SH-SY5Y (cell line): Measurements from ENCODE around the gene MYORG.

Source experiments
- GATA2 ChIP-seq: IDR thresholded peaks from 2 replicates; pipeline ENCODE4 v1.6.1; 2011; ENCODE audit warnings: mild to moderate bottlenecking, low read depth, low read length
- GATA3 ChIP-seq: IDR thresholded peaks from 2 replicates; pipeline ENCODE4 v1.6.1; 2011; ENCODE audit warnings: low read depth, mild to moderate bottlenecking, low read length, moderate library complexity

GRCh38 chr9:34343090-34343489, 33.6 kb downstream of the MYORG start:
- TF ChIP-seq GATA2 (no peak), GATA3 (no peak)
